HL-60 (cell line): ENCODE measurements around the gene LAMTOR3.

Experiments used
- DNase-seq, 2 experiments: peaks; one replicate each; pipeline ENCODE4 v3.0.0-alpha.2; 2010 to 2020; ENCODE audit warnings: low read depth in 1 of 2, low spot score in 1 of 2
- H3K27ac ChIP-seq: fragments of 250-450 bp; sonication (Bioruptor Pico); replicated peaks from 2 replicates; pipeline ENCODE4 v1.5.1; 2020; ENCODE audit warnings: mild to moderate bottlenecking, moderate library complexity
- H3K27me3 ChIP-seq: fragments of 250-450 bp; sonication (Bioruptor Pico); 2 replicates; pipeline ENCODE4 v1.5.1; 2021; ENCODE audit warnings: mild to moderate bottlenecking, moderate library complexity; ENCODE audit not compliant: insufficient read depth, poor library complexity, severe bottlenecking
- H3K4me3 ChIP-seq: replicated peaks from 2 replicates; pipeline ENCODE4 v1.5.1; 2011; ENCODE audit warnings: mild to moderate bottlenecking, control low read depth, low read length; ENCODE audit not compliant: insufficient read depth
- CTCF ChIP-seq: IDR thresholded peaks from one replicate; pipeline ENCODE4 v1.5.1; 2011; ENCODE audit warnings: low read length, control low read depth, inconsistent platforms; ENCODE audit not compliant: insufficient read depth
- GABPA ChIP-seq: IDR thresholded peaks from 2 replicates; pipeline ENCODE4 v1.6.1; 2012; ENCODE audit warnings: low read depth
- POLR2AphosphoS5 ChIP-seq: IDR thresholded peaks from 2 replicates; pipeline ENCODE4 v1.6.1; 2012; ENCODE audit warnings: low read depth
- REST ChIP-seq: IDR thresholded peaks from 2 replicates; pipeline ENCODE4 v1.6.1; 2012; ENCODE audit warnings: low read depth; ENCODE audit not compliant: insufficient replicate concordance
- SPI1 ChIP-seq: IDR thresholded peaks from 2 replicates; pipeline ENCODE4 v1.6.1; 2012; ENCODE audit warnings: low read depth, mild to moderate bottlenecking, borderline replicate concordance
- long read RNA-seq: library from polyadenylated mRNA; unstranded; transcript quantifications from one replicate; pipeline ENCODE4 v2.0.0, GENCODE V29; 2020

The LAMTOR3 gene
- long read RNA-seq, full-length matches to known transcripts, result 113 of 122 reads
- long read RNA-seq, partial matches to known transcripts, result 3 of 122 reads
- long read RNA-seq, other reads (novel, unspliced or antisense), result 6 of 122 reads

- H3K4me3 ChIP-seq, result peak within 1 kb of the TSS; percentile 100
- DNase-seq, result peak; percentile 86 to 94
- TF ChIP-seq CTCF (no peak), POLR2AphosphoS5 (peak; percentile 58; the same call in 1 of the 2 replicates), GABPA (peak; percentile 90)
- no peaks in the 10 kb centered on the region for H3K27me3 ChIP-seq
- peak within 1 kb of the TSS; percentile 75 for H3K27ac ChIP-seq
Measured at GRCh38 chr4:99894161-99894997, at the start of gene LAMTOR3. Gene LAMTOR3 (minus strand): TSS chr4:99894427. CDS start chr4:99893963, 464 bp downstream.

- Histone ChIP-seq H3K27ac (no peak overlapping the region), H3K4me3 (no peak overlapping the region), H3K27me3 (no peaks in the 10 kb centered on the region)
- TF ChIP-seq SPI1 (no peak), GABPA (no peak), POLR2AphosphoS5 (no peak), CTCF (no peak), REST (no peak)
- no peak for DNase-seq
Measured at GRCh38 chr4:99938243-99938753, 44.1 kb upstream of the LAMTOR3 start.

- H3K4me3 ChIP-seq, result no peak overlapping the region
- DNase-seq, result no peak
- TF ChIP-seq SPI1 (no peak), POLR2AphosphoS5 (no peak), REST (no peak)
Measured at GRCh38 chr4:99934891-99935290, 40.7 kb upstream of the LAMTOR3 start.

GRCh38 chr4:99927566-99927965, 33.3 kb upstream of the LAMTOR3 start:
- H3K27me3 ChIP-seq, result no peaks in the 10 kb centered on the region
- peak overlapping the region; percentile 6; the same call in 1 of the 2 replicates for H3K27ac ChIP-seq
- no peak for TF ChIP-seq GABPA
- TF ChIP-seq CTCF, result no peak
- no peak for TF ChIP-seq SPI1
- TF ChIP-seq POLR2AphosphoS5, result no peak
- TF ChIP-seq REST, result no peak
- no peak overlapping the region for H3K4me3 ChIP-seq
- DNase-seq, result peak in 1 of 2 experiments; percentile 44

More at GRCh38 chr4:99934891-99935290, 40.7 kb upstream of the LAMTOR3 start:
- Histone ChIP-seq H3K27me3 (no peaks in the 10 kb centered on the region), H3K27ac (no peak overlapping the region)
